Measurements from ENCODE around the gene USP1.

USP1 gene, protein sequence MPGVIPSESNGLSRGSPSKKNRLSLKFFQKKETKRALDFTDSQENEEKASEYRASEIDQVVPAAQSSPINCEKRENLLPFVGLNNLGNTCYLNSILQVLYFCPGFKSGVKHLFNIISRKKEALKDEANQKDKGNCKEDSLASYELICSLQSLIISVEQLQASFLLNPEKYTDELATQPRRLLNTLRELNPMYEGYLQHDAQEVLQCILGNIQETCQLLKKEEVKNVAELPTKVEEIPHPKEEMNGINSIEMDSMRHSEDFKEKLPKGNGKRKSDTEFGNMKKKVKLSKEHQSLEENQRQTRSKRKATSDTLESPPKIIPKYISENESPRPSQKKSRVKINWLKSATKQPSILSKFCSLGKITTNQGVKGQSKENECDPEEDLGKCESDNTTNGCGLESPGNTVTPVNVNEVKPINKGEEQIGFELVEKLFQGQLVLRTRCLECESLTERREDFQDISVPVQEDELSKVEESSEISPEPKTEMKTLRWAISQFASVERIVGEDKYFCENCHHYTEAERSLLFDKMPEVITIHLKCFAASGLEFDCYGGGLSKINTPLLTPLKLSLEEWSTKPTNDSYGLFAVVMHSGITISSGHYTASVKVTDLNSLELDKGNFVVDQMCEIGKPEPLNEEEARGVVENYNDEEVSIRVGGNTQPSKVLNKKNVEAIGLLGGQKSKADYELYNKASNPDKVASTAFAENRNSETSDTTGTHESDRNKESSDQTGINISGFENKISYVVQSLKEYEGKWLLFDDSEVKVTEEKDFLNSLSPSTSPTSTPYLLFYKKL

DNA sequence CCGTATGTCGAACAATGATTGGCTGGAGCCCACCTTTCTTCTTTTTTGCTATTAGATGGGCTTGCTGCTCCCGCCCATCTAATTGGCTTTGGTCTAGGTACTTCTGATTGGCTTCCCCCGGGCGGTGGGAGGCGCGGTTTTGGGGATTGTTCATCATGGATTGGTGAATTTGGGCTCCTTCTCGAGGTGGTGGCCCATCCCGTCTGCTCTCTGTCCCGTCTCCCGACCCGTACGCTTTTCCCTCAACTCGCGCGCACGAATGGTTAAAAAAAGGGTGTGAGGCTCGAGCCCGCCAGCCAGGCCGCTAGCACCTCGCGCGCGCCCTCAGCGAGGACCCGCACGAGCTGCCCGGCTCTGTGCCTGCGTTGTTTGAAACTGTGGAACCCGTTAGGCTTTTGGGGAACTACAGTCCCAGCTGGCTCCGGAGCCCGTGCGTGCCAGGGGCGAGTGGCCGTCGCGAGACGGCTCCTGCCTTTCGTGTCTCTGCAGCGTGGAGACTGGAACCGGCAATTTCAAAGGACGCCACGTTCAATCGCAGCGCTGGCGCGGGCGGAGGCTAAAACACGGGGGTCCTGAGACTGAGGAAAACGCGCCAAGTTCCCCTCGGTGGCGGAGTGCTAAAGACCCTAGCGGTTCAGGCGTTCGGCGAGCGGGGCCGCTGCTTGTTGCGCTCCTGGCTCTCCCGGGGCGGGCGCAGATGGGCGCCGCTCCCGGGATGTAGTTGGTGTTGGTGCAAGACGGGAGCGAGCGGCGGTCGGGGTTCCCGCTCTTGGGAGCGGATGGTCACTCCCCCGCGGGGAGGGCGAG is at the start of gene USP1:
TSS of gene USP1 (plus strand) at position 584 of the 807 bp plus-strand sequence. CDS start 2,819 bp downstream, outside the sequence.
- peak; percentile 98 for DNase-seq (ENCODE audit: low read depth)

- DNase-seq (ENCODE audit: low read depth) = no peak
These were observed 47.3 kb upstream of the USP1 start for GRCh38 chr1:62389531-62389930.

- DNase-seq (ENCODE audit: low read depth) = no peak
These were observed 46.8 kb upstream of the USP1 start for GRCh38 chr1:62390071-62390470.

- DNase-seq (ENCODE audit: low read depth) = no peak
These were observed 45.4 kb upstream of the USP1 start for GRCh38 chr1:62391369-62391971.

GRCh38 chr1:62392951-62393350 is 43.9 kb upstream of the USP1 start:
- DNase-seq (ENCODE audit: low read depth) = no peak

DNA sequence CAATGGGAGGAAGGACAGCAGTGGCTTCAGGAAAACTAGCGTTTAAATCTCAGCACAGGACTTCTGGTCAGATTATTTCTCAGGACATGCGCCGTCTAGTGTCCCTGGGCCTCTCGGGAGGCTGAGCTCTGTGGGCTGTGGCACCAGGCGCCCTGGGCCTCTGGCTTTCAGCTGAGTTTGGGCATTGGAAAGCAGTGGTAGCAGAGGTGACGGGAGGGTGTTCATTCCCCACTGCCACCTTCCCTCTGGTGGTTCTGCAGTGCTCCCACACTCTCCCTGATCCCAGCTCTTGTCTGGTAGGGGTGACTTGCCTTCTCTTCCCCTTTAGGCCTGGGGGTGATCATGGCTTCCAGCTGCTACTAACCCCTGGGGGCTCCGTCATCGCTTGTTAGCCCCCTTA is 42.2 kb upstream of the USP1 start:
- no peak for DNase-seq (ENCODE audit: low read depth)

DNA sequence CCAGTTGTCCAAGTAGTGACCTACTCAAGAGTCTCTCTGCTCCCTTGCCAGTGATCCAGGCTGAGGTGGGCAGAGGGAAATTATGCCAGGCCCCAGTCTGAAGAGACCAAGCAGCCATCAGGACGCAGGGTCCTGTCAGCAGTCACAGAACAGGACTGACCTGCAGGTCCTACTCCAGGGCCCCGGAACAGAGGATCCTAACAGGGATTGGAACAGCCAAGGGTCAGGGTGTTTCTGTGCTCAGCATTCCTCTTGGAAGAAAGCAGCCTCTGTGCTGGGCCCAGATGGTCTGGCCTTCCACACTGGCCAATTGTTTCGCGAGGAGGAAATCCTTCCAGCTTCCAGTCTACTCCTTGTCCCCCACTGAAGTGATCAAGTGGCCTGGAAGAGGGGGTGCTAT is 41.6 kb upstream of the USP1 start:
- DNase-seq (ENCODE audit: low read depth) = no peak

DNA sequence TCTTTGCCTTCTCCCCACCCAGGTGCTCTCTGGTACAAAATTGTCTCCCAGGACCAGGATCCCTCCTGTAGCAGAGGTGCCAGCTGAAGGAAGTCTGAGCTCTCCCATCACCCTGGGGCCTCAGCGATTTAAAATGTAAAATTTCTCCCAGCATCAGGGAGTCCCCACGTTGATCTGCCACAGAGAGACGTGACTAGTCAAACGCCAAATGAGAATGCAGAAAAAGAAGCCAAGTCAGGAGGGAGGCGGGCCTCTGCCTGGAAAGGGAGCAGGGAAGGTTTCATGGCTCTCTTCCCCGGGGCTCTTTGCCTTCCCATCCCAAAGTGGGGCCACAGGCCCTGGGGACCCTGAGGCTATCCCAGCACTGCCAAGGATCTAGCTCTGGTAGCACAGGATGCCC is 40.0 kb upstream of the USP1 start:
- no peak for DNase-seq (ENCODE audit: low read depth)

DNA sequence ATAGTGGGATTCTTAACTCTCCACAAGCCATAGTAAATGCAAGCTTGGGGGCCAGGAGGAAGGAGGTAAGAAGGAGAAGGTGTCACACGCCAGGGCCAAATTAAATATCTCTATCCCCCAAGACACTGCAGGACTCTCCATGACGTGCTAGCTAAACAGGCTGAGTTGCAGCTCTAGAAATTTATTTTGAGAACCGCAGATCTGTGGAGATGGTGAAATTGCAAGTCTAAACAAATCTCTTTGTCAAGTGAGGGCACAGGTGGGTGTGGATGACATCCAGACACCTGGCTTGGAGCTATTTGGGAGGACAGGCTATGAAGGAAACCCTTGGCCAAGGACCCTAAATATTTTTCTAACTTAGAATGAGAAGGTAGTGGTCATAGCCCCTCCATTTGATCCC is 39.5 kb upstream of the USP1 start:
- no peak for DNase-seq (ENCODE audit: low read depth)

DNA sequence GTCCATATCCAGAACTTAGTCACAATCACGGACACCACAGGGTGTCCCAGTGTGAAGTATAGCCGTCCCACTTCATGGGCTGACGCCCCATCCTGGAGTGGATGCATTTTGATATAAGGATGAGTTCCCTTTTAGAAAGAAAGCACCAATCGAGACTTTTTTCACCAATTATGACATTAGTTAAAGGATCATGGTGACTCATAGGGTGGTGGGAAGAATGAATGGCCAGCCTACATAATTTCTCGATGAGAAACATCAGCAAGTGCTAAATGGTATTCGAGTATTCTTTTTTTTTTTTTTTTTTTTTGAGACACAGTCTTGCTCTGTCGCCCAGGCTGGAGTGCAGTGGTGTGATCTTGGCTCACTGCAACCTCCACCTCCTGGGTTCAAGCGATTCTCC is 38.5 kb upstream of the USP1 start:
- no peak for DNase-seq (ENCODE audit: low read depth)

DNA sequence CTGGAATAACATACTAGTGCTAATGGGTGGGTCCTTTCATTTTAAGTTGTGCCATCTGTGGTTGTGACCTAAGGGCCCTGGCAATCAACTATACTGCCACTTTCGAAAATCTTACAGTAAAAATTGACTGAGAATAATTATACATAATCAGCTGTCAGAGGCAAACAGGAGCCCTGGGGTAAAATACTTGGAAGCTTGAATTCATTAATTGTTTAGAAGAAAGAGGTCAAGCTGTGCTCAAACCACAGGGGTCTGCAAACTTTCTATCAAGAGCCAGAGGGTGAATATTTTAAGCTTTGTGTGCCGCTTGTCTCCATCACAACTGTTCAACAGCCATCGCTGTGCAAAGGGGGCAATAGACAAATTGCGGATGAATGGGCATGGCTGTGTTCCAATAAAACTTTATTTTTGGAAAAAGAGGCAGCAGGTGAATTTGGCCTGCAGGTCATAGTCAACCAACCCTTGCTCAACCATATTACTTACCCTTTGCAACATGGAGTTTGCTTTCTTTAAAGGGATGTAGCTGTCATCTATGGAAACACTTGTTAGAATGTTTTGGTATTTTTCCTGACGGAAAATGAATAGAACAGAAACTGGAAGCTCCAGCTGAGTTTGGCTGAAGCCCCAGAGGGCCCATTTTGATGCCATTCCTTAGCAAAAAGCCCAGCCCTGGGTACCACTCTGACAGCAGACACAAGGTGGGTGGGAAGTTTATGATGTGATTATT is 35.7 kb upstream of the USP1 start:
- DNase-seq (ENCODE audit: low read depth) = no peak

GRCh38 chr1:62405247-62405646 is 31.6 kb upstream of the USP1 start:
- no peak for DNase-seq (ENCODE audit: low read depth)

DNA sequence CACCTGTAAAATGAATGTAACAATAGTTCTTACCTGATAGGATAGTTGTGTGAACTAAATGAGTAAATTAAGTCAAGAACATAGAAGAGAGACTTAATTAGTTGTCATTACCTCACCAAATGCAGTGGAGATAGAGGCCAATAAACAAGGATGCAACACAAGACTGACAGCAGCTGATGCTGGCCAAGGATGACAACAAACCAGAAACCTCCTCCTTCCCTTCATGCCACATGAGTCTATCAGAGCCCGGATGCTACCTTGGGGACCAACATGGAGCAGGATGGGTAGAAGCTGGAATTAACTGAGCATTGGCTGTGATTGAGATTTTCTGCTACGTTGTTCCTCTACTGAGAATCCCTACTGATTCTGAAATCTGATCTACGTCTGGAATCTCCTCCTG is 30.3 kb upstream of the USP1 start:
- DNase-seq (ENCODE audit: low read depth) = no peak

GRCh38 chr1:62407398-62408009 is 29.3 kb upstream of the USP1 start:
- no peak for DNase-seq (ENCODE audit: low read depth)

GRCh38 chr1:62415687-62416086 is 21.2 kb upstream of the USP1 start:
- no peak for DNase-seq (ENCODE audit: low read depth)

DNA sequence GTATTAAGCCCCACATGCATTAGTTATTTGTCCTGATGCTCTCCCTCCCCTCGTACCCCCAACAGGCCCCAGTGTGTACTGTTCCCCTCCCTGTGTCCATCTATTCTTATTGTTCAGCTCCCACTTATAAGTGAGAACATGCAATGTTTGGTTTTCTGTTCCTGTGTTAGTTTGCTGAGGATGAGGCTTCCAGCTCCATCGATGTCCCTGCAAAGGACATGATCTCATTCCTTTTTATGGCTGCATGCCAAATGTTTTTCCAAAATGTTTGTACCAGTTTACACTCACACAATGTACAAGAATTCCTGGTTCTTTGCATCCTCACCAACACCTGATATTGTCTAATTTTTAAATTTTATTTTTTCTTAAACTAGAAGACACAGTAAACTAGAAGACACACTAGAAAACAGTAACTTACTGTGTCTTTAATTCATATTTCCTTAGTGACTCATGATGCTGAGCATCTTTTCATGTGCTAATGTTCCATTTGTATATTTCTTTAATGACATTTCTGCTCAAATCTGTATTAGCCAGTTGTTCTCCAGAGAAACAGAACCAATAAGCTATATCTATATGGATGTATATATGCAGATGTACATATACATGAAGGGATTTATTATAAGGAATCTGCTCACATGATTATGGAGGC is 19.4 kb upstream of the USP1 start:
- DNase-seq (ENCODE audit: low read depth) = no peak

DNA sequence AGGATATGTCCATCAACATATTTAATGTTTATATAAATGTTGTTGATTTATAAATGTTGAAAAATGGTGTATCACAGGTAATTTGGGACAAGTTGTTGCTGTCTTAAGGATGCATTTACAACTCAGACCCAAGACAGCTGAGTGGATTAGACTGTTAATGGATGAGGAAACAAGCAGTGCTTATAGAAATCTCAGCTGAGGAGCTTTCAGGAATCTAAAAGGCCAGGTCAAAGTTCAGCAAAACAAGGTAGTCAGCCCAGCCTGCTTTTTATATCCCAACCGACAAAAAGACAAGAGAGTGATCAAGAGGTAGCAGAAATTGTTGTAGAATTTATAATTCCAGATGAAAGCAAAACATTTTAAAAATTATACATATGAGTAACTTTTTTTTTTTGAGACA is 16.6 kb upstream of the USP1 start:
- DNase-seq (ENCODE audit: low read depth) = no peak

GRCh38 chr1:62423580-62424242 is 13.1 kb upstream of the USP1 start:
- no peak for DNase-seq (ENCODE audit: low read depth)

GRCh38 chr1:62424411-62424810 is 12.4 kb upstream of the USP1 start:
- DNase-seq (ENCODE audit: low read depth) = no peak

- no peak for DNase-seq (ENCODE audit: low read depth)
These were observed 11.8 kb upstream of the USP1 start for GRCh38 chr1:62425041-62425440.

Data from T-helper 22 cell (primary cell).